Measurements from ENCODE around the gene TTC39C.
A peak's percentile ranks its signal among the peaks of the same experiment; 100 is the strongest.

TTC39C gene

GRCh38 chr18:24080861-24081260 lies 66.3 kb downstream of the TTC39C start:
- TF ChIP-seq CTCF (conservative IDR thresholded peaks at IDR 0.05; ENCODE audit: low read length), result no peak
- H3K4me3 ChIP-seq (ENCODE audit: low read length), result no peak overlapping the region
- DNase-seq (ENCODE audit: low read depth), result no peak

GRCh38 chr18:24083550-24083949 lies 69.0 kb downstream of the TTC39C start:
- TF ChIP-seq CTCF (conservative IDR thresholded peaks at IDR 0.05; ENCODE audit: low read length), result no peak
- DNase-seq (ENCODE audit: low read depth), result no peak

GRCh38 chr18:24086082-24086481 lies 71.5 kb downstream of the TTC39C start:
- no peak overlapping the region for H3K4me3 ChIP-seq (ENCODE audit: low read length)
- no peak for DNase-seq (ENCODE audit: low read depth)
- TF ChIP-seq CTCF (conservative IDR thresholded peaks at IDR 0.05; ENCODE audit: low read length), result no peak

More at GRCh38 chr18:24083550-24083949, 69.0 kb downstream of the TTC39C start:
- H3K4me3 ChIP-seq (ENCODE audit: low read length), result no peak overlapping the region

- no peak overlapping the region for H3K4me3 ChIP-seq (ENCODE audit: low read length)
- peak; percentile 5 for DNase-seq (ENCODE audit: low read depth)
- no peak for TF ChIP-seq CTCF (conservative IDR thresholded peaks at IDR 0.05; ENCODE audit: low read length)
These were observed 74.5 kb downstream of the TTC39C start for GRCh38 chr18:24089076-24089475.

GRCh38 chr18:24089515-24090337 lies 75.2 kb downstream of the TTC39C start:
- no peak overlapping the region for H3K4me3 ChIP-seq (ENCODE audit: low read length)
- TF ChIP-seq CTCF (conservative IDR thresholded peaks at IDR 0.05; ENCODE audit: low read length), result no peak
- DNase-seq (ENCODE audit: low read depth), result no peak

- no peak for DNase-seq (ENCODE audit: low read depth)
- H3K4me3 ChIP-seq (ENCODE audit: low read length), result no peak overlapping the region
- no peak for TF ChIP-seq CTCF (conservative IDR thresholded peaks at IDR 0.05; ENCODE audit: low read length)
These were observed 76.3 kb downstream of the TTC39C start for GRCh38 chr18:24090876-24091275.

GRCh38 chr18:24094561-24094960 lies 80.0 kb downstream of the TTC39C start:
- peak; percentile 21 for DNase-seq (ENCODE audit: low read depth)
- H3K4me3 ChIP-seq (ENCODE audit: low read length), result no peak overlapping the region
- TF ChIP-seq CTCF (conservative IDR thresholded peaks at IDR 0.05; ENCODE audit: low read length), result no peak

All from AG10803 (cell line).